H7 (cell line): ENCODE results near the gene MGAT5B. TPM values are rescaled to one million over a fixed set of nuclear protein-coding genes. Genes with fewer than 3 reads are reported as not detected.
A peak's percentile ranks its signal among the peaks of the same experiment; 100 is the strongest.

Experiments
- DNase-seq: peaks from one replicate; pipeline ENCODE4 v3.0.0; 2012
- H3K27me3 ChIP-seq: 2 replicates; pipeline ENCODE4 v1.6.0; 2011; ENCODE audit warnings: mild to moderate bottlenecking, low read length; ENCODE audit not compliant: control insufficient read depth, insufficient read depth
- H3K36me3 ChIP-seq: replicated peaks from 2 replicates; pipeline ENCODE4 v1.5.1; 2011; ENCODE audit warnings: low read length; ENCODE audit not compliant: control insufficient read depth, insufficient read depth
- H3K4me3 ChIP-seq: 2 replicates; pipeline ENCODE4 v1.5.1; 2011; ENCODE audit warnings: low read depth, mild to moderate bottlenecking, control low read depth, low read length, moderate library complexity; ENCODE audit not compliant: insufficient read depth
- total RNA-seq: library from RNA; depleted of rRNA; stranded (reverse); fragments of >200 nt; shearing (Covaris generic); gene quantifications from 2 replicates; pipeline ENCODE4 v1.2.3, GENCODE V29; 2014

The MGAT5B gene
- total RNA-seq, 1 experiment from 2014 or later: 3.7 TPM

DNA sequence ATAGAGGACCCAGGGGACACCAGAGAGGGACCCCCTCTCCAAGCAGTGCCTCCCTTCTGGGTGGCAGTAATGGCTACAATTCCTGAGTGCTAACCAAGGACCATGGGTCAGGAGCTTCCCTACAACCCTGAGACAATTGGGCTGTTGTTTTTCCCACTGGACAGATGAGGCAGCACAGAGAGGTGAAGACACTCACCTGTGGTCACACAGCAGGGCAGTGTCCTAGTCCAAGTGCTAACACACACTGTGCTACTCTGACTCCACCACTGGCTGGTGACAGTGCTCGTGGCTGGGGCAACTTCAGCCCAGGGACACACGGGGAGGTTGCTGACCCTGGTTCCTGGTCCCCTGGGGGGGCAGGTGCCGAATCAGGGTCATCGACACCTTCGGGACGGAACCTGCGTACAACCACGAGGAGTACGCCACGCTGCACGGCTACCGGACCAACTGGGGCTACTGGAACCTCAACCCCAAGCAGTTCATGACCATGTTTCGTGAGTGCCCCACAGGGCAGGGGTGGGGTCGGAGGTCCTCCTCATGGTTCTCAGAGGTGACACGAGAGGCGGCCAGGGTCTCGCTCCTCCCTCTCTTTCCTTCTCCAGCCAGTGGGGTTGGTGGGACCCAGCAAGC lies 58.1 kb downstream of the MGAT5B start:
- no peaks in the 10 kb centered on the region for H3K36me3 ChIP-seq
- DNase-seq: no peak
- H3K27me3 ChIP-seq: no peaks in the 10 kb centered on the region
- no peak overlapping the region for H3K4me3 ChIP-seq

DNA sequence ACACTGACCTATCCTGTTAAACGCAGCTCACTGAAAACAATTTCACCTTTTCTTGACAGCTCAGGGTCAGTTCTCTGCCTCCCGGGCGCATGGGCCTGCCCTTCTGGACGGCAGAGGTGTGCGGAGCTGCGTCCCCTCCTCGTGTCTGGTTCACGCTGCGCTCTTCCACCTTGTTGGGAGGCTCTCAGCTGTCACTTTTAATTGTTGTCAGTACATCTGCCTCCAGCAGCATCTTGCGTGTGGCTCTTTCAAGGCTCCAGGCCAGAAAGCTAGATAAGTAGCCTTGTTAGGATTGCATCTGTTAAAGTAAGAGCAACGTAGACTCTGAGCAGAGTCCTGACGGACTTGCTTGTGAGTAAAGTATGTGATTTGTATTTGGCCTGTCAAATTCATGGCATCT lies 59.4 kb downstream of the MGAT5B start:
- no peak overlapping the region for H3K4me3 ChIP-seq
- no peaks in the 10 kb centered on the region for H3K36me3 ChIP-seq
- no peak for DNase-seq
- H3K27me3 ChIP-seq: no peaks in the 10 kb centered on the region

DNA sequence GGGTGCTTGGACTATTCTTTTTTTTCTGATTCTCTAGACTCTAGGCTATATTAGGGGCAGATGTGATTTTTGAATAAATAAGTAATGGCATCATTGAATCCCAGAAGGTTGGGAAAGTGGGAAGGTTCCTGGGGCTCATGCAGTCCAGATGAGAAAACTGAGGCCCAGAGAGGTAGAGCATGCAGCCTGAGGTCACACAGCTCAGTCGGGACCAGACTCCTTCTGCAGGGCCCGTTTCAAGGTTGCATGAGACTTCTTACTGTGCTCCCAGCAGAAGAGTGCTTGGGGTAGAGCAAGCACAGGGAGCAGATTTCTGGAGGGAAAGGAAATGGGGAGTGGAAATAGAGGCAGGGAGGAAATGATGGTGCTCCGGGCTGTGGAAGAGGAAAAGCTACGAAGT lies 59.8 kb downstream of the MGAT5B start:
- no peaks in the 10 kb centered on the region for H3K36me3 ChIP-seq
- no peaks in the 10 kb centered on the region for H3K27me3 ChIP-seq
- no peak overlapping the region for H3K4me3 ChIP-seq
- DNase-seq: no peak

DNA sequence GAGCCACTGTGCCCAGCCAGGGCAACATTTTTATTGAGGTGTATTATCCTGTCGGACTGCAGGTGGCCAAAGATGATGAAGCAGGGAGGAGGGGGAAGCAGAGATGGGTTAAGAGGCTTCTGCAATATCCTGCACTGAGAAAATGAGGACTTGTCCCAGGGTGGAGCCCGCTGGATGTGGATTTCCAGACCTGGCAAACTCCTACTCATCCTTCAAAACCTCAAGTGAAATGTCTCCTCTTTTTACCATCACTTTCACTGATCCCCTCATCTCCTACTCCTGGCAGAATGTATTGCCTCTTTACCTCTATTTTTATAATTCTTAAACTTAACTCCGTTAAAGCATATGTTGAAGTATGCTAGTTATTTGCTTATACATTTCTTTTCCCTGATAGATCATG lies 60.9 kb downstream of the MGAT5B start:
- DNase-seq: no peak
- H3K4me3 ChIP-seq: no peak overlapping the region
- no peaks in the 10 kb centered on the region for H3K36me3 ChIP-seq
- no peaks in the 10 kb centered on the region for H3K27me3 ChIP-seq

DNA sequence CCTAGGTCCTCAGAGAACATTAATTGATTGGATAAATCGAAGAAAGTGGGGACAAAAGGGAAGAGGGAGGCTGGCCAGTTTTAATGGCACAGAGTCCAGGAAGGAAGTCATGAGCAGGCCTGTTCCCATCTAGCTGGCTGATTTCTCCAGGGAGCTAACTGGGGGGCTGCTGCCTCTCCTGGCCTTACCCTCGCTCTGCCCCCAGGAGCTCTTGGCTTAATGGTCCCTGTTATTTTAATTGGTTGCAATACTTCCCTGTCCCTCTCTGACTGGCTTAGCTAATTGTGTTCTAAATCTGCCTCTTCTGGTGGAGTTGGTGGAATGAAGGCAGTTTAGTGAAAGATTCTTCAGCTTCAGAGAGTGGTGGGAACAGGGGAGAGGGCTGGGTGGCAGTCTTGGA lies 61.4 kb downstream of the MGAT5B start:
- DNase-seq: no peak
- Histone ChIP-seq H3K4me3 (no peak overlapping the region), H3K27me3 (no peaks in the 10 kb centered on the region), H3K36me3 (no peaks in the 10 kb centered on the region)

DNA sequence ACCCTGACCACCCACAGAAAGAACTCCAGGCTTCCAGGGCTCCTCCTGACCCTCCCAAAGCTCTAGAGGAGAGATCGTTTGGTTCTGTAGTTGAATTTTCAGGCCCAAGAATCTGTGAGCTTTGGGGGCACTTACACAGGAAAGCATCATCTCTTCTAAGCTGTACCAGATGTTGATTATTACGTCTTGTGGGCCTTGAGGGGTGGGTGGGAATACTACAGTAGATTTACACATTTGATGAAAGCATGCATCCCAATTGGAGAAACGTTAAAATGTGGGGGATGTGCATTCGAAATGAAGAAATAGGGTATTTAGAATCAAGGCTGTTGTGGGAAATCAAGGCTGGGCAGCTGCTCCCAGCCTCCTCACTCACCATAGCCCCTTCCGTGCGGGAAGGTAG lies 61.9 kb downstream of the MGAT5B start:
- H3K4me3 ChIP-seq: no peak overlapping the region
- no peaks in the 10 kb centered on the region for H3K36me3 ChIP-seq
- DNase-seq: no peak
- no peaks in the 10 kb centered on the region for H3K27me3 ChIP-seq

GRCh38 chr17:76932402-76933333 lies 64.5 kb downstream of the MGAT5B start:
- H3K27me3 ChIP-seq: no peaks in the 10 kb centered on the region
- H3K36me3 ChIP-seq: no peaks in the 10 kb centered on the region
- DNase-seq: no peak
- H3K4me3 ChIP-seq: no peak overlapping the region

- no peak for DNase-seq
- H3K4me3 ChIP-seq: no peak overlapping the region
- no peaks in the 10 kb centered on the region for H3K27me3 ChIP-seq
- H3K36me3 ChIP-seq: no peaks in the 10 kb centered on the region
Observed at GRCh38 chr17:76934561-76935320, 66.5 kb downstream of the MGAT5B start.

DNA sequence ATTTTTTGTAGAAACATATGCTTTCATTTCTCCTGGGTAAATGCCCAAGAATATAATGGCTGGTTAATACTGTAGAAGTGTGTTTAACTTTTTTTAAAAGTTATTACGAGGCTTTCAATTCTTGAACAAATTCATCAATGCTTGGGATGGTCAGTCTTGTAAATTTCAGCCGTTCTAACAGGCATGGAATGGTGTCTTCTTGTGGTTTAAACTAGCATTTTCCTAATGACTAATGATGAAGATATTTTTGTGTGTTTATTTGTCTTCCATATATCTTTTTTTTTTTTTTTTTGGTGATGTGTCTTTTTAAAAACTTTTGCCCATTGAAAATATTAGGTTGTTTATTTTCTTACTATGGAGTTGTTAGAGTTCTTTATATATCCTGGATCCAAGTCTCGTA lies 67.1 kb downstream of the MGAT5B start:
- no peak overlapping the region for H3K4me3 ChIP-seq
- DNase-seq: no peak
- no peaks in the 10 kb centered on the region for H3K27me3 ChIP-seq
- H3K36me3 ChIP-seq: no peaks in the 10 kb centered on the region

- Histone ChIP-seq H3K27me3 (no peaks in the 10 kb centered on the region), H3K36me3 (no peaks in the 10 kb centered on the region), H3K4me3 (no peak overlapping the region)
- DNase-seq: no peak
Observed at GRCh38 chr17:76937238-76937637, 69.0 kb downstream of the MGAT5B start.

- DNase-seq: no peak
- no peaks in the 10 kb centered on the region for H3K27me3 ChIP-seq
- no peak overlapping the region for H3K4me3 ChIP-seq
- H3K36me3 ChIP-seq: no peaks in the 10 kb centered on the region
Observed at GRCh38 chr17:76938009-76938408, 69.8 kb downstream of the MGAT5B start.

GRCh38 chr17:76940295-76940694 lies 72.1 kb downstream of the MGAT5B start:
- H3K4me3 ChIP-seq: no peak overlapping the region
- peak; percentile 83 for DNase-seq
- H3K27me3 ChIP-seq: no peaks in the 10 kb centered on the region
- no peaks in the 10 kb centered on the region for H3K36me3 ChIP-seq

- H3K36me3 ChIP-seq: no peaks in the 10 kb centered on the region
- DNase-seq: peak; percentile 86
Observed at GRCh38 chr17:76940738-76941350, 72.6 kb downstream of the MGAT5B start.

GRCh38 chr17:76943202-76943601 lies 75.0 kb downstream of the MGAT5B start:
- H3K27me3 ChIP-seq: no peaks in the 10 kb centered on the region
- H3K36me3 ChIP-seq: no peaks in the 10 kb centered on the region
- H3K4me3 ChIP-seq: no peak overlapping the region
- DNase-seq: peak; percentile 74

More at GRCh38 chr17:76940738-76941350, 72.6 kb downstream of the MGAT5B start:
- Histone ChIP-seq H3K27me3 (no peaks in the 10 kb centered on the region), H3K4me3 (no peak overlapping the region)
